ENCODE data around the gene A4GNT.

DNA sequence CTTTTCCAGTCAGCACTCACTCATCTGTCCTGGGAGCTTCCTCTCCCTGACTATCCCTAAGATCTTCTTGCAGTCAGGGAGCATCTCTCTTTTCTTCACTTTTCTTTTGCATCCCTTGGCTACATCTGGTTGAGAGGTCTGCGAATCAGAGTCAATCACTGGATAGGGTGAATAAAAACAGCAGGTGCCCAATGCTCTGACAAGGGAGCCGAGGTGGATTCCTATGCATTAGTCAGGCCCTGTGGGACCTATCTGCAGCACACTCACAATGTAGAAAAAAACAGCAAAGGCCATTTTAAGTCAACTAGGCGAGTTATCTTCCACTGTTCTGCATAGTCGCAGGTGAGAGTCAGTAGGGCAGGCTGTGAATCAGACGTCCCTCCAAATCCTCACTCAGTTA lies 52.3 kb downstream of the A4GNT start:
- TF ChIP-seq, protein P1, sequence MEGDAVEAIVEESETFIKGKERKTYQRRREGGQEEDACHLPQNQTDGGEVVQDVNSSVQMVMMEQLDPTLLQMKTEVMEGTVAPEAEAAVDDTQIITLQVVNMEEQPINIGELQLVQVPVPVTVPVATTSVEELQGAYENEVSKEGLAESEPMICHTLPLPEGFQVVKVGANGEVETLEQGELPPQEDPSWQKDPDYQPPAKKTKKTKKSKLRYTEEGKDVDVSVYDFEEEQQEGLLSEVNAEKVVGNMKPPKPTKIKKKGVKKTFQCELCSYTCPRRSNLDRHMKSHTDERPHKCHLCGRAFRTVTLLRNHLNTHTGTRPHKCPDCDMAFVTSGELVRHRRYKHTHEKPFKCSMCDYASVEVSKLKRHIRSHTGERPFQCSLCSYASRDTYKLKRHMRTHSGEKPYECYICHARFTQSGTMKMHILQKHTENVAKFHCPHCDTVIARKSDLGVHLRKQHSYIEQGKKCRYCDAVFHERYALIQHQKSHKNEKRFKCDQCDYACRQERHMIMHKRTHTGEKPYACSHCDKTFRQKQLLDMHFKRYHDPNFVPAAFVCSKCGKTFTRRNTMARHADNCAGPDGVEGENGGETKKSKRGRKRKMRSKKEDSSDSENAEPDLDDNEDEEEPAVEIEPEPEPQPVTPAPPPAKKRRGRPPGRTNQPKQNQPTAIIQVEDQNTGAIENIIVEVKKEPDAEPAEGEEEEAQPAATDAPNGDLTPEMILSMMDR (conservative IDR thresholded peaks at IDR 0.05; ENCODE audit: low read length), result no peak
- no peak for TF ChIP-seq EZH2phosphoT487 (IDR thresholded peaks at IDR 0.05; ENCODE audit: borderline replicate concordance)

Data from Loucy (cell line).